ENCODE measurements around the gene TMEM89. TPM values are rescaled to one million over a fixed set of nuclear protein-coding genes. Genes with fewer than 3 reads are reported as not detected.
A peak's percentile ranks its signal among the peaks of the same experiment; 100 is the strongest.

TMEM89 gene
- total RNA-seq, 1 experiment from 2014 or later: 0.74 TPM

DNA sequence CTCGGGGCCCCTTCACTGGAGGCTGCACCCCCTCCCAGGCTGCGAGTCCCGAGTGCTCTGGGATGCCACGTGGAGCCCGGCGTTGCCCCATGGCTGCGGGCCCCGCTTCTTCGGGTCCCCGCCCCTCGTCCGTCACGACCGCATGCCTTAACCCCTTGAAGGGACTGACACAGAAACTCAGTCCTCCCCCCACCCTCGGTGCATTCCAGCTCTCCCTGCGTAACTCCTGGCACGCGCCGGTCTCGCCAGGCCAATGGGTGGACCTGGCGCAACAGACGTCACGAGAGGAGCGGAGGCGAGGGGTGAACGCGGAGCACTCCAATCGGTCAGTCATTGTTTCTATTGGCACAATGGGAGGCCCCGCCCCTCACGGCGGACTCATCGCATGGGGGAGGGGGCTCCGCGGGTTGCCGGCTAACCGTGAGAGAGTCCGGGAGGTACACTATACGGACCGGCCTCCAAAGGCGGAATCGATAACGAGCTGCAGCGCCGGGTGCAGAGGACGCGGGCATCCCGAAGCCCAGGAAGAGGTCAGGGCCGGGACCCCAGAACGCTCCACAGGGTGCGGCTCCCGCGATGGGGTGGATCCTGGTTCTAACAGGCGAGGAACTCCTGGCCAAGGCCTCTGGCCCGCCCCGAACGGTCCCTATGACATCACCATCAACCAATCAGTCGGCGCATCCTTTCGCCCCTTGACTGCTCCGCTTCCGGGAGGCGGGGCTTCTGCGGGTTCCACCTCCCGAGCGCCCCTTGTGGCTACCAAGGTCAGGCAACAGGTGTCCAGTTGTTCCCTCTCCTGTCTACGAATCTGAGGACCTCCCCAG, 42.1 kb upstream of the TMEM89 start:
- no peak overlapping the region for H3K23ac ChIP-seq (ENCODE audit: insufficient read length, low read depth, low read length)
- H3K9me3 ChIP-seq (ENCODE audit: control insufficient read depth, low read depth, low read length): no peaks in the 10 kb centered on the region
- H3K4ac ChIP-seq (ENCODE audit: low read depth, low read length): peak overlapping the region; percentile 35; the same call in 1 of the 2 replicates
- peaks cover 16 to 17% of the 10 kb centered on the region in 2 experiments for H3K4me1 Mint-ChIP-seq
- peak overlapping the region; percentile 99 to 100 (median 100) for H3K27ac Mint-ChIP-seq
- H4K5ac ChIP-seq (ENCODE audit: insufficient read length, low read depth, low read length): peak overlapping the region; percentile 94
- H3K4me3 Mint-ChIP-seq: peak overlapping the region; percentile 88 to 92
- H3K4me2 ChIP-seq (ENCODE audit: insufficient read depth, insufficient read length, low read length): peak overlapping the region; percentile 76
- H2BK5ac ChIP-seq (ENCODE audit: insufficient read length, low read length): no peak overlapping the region
- no peaks in the 10 kb centered on the region for H3K27me3 ChIP-seq (ENCODE audit: insufficient read depth, low read length)
- peak; percentile 100 for DNase-seq
- no peaks in the 10 kb centered on the region for H3K79me2 ChIP-seq (ENCODE audit: insufficient read depth, low read length)
- TF ChIP-seq, protein P1, sequence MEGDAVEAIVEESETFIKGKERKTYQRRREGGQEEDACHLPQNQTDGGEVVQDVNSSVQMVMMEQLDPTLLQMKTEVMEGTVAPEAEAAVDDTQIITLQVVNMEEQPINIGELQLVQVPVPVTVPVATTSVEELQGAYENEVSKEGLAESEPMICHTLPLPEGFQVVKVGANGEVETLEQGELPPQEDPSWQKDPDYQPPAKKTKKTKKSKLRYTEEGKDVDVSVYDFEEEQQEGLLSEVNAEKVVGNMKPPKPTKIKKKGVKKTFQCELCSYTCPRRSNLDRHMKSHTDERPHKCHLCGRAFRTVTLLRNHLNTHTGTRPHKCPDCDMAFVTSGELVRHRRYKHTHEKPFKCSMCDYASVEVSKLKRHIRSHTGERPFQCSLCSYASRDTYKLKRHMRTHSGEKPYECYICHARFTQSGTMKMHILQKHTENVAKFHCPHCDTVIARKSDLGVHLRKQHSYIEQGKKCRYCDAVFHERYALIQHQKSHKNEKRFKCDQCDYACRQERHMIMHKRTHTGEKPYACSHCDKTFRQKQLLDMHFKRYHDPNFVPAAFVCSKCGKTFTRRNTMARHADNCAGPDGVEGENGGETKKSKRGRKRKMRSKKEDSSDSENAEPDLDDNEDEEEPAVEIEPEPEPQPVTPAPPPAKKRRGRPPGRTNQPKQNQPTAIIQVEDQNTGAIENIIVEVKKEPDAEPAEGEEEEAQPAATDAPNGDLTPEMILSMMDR (conservative IDR thresholded peaks at IDR 0.05): peak; percentile 88
- no CpG with 5 or more reads among the region's 66 CpGs for WGBS (ENCODE audit: extremely low coverage, insufficient read length, low lambda C conversion rate)
- H3K36me3 Mint-ChIP-seq (ENCODE audit: insufficient read depth in 1 of 3, low read depth in 3 of 3): peaks cover 24 to 50% (median 42%) of the 10 kb centered on the region in 3 experiments
- H3K27ac ChIP-seq (ENCODE audit: insufficient read length, low read depth, low read length): peak overlapping the region; percentile 76
- peak overlapping the region; percentile 95 for H3K14ac ChIP-seq (ENCODE audit: insufficient read depth, low read length)
- H3K9ac ChIP-seq (ENCODE audit: extremely low read depth, insufficient read length, low read length): peak overlapping the region; percentile 92
- H2BK15ac ChIP-seq (ENCODE audit: low read depth, low read length): no peak overlapping the region
- no peaks in the 10 kb centered on the region for H3K79me1 ChIP-seq (ENCODE audit: insufficient read depth, low read depth, low read length, poor library complexity, severe bottlenecking)
- peak overlapping the region; percentile 98 for H3K18ac ChIP-seq (ENCODE audit: insufficient read length, low read depth, low read length)
- H4K20me1 ChIP-seq (ENCODE audit: control insufficient read depth, insufficient read depth, insufficient read length): no peaks in the 10 kb centered on the region
- peaks cover 18% of the 10 kb centered on the region for H3K23me2 ChIP-seq (ENCODE audit: insufficient read length, low read depth, low read length, poor library complexity, severe bottlenecking)
- no peak overlapping the region for H2BK20ac ChIP-seq (ENCODE audit: low read depth, low read length, poor library complexity, severe bottlenecking)
- H3K27me3 Mint-ChIP-seq (ENCODE audit: low read depth): peaks cover 3% of the 10 kb centered on the region; the same call in 1 of the 2 replicates
- no peak overlapping the region for H3T11ph ChIP-seq (ENCODE audit: low read length)
- no peak overlapping the region for H2BK120ac ChIP-seq (ENCODE audit: low read depth, low read length, poor library complexity, severe bottlenecking)
- H3K4me1 ChIP-seq (ENCODE audit: insufficient read depth, low read length): no peaks in the 10 kb centered on the region
- H2BK12ac ChIP-seq (ENCODE audit: insufficient read length, low read depth, low read length): peak overlapping the region; percentile 41
- no peak overlapping the region for H3K56ac ChIP-seq (ENCODE audit: insufficient read length, low read depth, low read length)
- H4K8ac ChIP-seq (replicated peaks; ENCODE audit: insufficient read length, low read depth, low read length): no peak overlapping the region
- H4K91ac ChIP-seq (ENCODE audit: insufficient read length, low read depth, low read length): no peak overlapping the region
- H3K9me3 Mint-ChIP-seq: peaks cover 2% of the 10 kb centered on the region in 2 experiments; a peak in 3 of 5 replicates
- no peak overlapping the region for H2AK5ac ChIP-seq (ENCODE audit: insufficient read length, low read length)
- H2AFZ ChIP-seq (ENCODE audit: low read length): no peak overlapping the region

Data from H9 (cell line).